CD4-positive, alpha-beta T cell (primary cell): ENCODE measurements around the gene NDUFS5. TPM values are rescaled to one million over a fixed set of nuclear protein-coding genes. Genes with fewer than 3 reads are reported as not detected.
A peak's percentile ranks its signal among the peaks of the same experiment; 100 is the strongest.

Experiments
- ATAC-seq: fragments of 200-7000 bp; cut with Tn5 transposase; one replicate; pipeline ENCODE4 v1.10.0; 2022; ENCODE audit warnings: mild to moderate bottlenecking; ENCODE audit not compliant: poor library complexity
- CTCF ChIA-PET: fragments of 350-600 bp; sonication (Branson Sonifier 250); formaldehyde crosslinking; loops from one replicate; lab custom pipeline; 2021; ENCODE audit warnings: antibody characterized with exemption, inconsistent platforms; lab: Charles Lee
- POLR2A ChIA-PET: fragments of 350-600 bp; sonication (Branson Sonifier 250); formaldehyde crosslinking; loops from one replicate; lab custom pipeline; 2021; ENCODE audit warnings: antibody characterized with exemption, inconsistent platforms; lab: Charles Lee
- DNase-seq, 14 experiments: peaks; one replicate each; pipeline ENCODE4 v3.0.0-alpha.2; 2013 to 2020; ENCODE audit warnings: mixed read lengths in 2 of 14
- H3K27ac ChIP-seq, 2 donors: one replicate each; pipeline versions ENCODE4 v1.5.1 to v1.7.0; 2013; ENCODE audit warnings: low read length in 2 of 2, low read depth in 1 of 2, mild to moderate bottlenecking in 1 of 2
- H3K27me3 ChIP-seq, 2 experiments: 1 replicate in 1 of 2; 2 replicates in 1 of 2; pipeline versions ENCODE4 v1.6.1 to v1.7.0; 2013; ENCODE audit warnings: low read length in 2 of 2, control low read depth in 1 of 2, mild to moderate bottlenecking in 1 of 2, moderate library complexity in 1 of 2; ENCODE audit not compliant: insufficient read depth in 2 of 2, control insufficient read depth in 1 of 2
- H3K36me3 ChIP-seq: one replicate; pipeline ENCODE4 v1.6.1; 2013; ENCODE audit warnings: low read length, control low read depth; ENCODE audit not compliant: insufficient read depth
- H3K4me1 ChIP-seq: one replicate; pipeline ENCODE4 v1.6.1; 2013; ENCODE audit warnings: low read length, control low read depth; ENCODE audit not compliant: insufficient read depth
- H3K4me3 ChIP-seq: one replicate; pipeline ENCODE4 v1.5.1; 2013; ENCODE audit warnings: mild to moderate bottlenecking, low read length, moderate library complexity
- H3K9me3 ChIP-seq, 2 experiments: 1 replicate in 1 of 2; 2 replicates in 1 of 2; pipeline versions ENCODE4 v1.6.1 to v1.7.0; 2013; ENCODE audit warnings: low read length in 2 of 2, mild to moderate bottlenecking in 2 of 2, control low read depth in 1 of 2, moderate library complexity in 1 of 2; ENCODE audit not compliant: control insufficient read depth in 1 of 2, insufficient read depth in 1 of 2
- H3K27ac Mint-ChIP-seq: one replicate; pipeline ENCODE4 v1.8.0; 2020; ENCODE audit warnings: mixed read lengths
- H3K27me3 Mint-ChIP-seq: one replicate; pipeline ENCODE4 v1.8.0; 2021; ENCODE audit warnings: mixed read lengths
- H3K36me3 Mint-ChIP-seq: one replicate; pipeline ENCODE4 v1.8.0; 2021; ENCODE audit warnings: low read depth, mixed read lengths
- H3K4me1 Mint-ChIP-seq: one replicate; pipeline ENCODE4 v1.8.0; 2021; ENCODE audit warnings: low read depth, mixed read lengths
- H3K4me3 Mint-ChIP-seq: one replicate; pipeline ENCODE4 v1.8.0; 2020; ENCODE audit warnings: mild to moderate bottlenecking, mixed read lengths
- H3K9me3 Mint-ChIP-seq: one replicate; pipeline ENCODE4 v1.8.0; 2020; ENCODE audit warnings: mixed read lengths
- CTCF ChIP-seq: fragments of 200-600 bp; IDR thresholded peaks from one replicate; pipeline ENCODE4 v1.8.0; 2022; ENCODE audit warnings: antibody characterized with exemption, mild to moderate bottlenecking
- intact Hi-C, 2 experiments: fragments of 100-400 bp; cut with DNase I in 1 of 2; cut with micrococcal nuclease in 1 of 2; formaldehyde crosslinking; loops; one replicate each; pipeline versions ENCODE4 v1.15.1 to v1.9.0; 2023 to 2025; cut with DNase I, micrococcal nuclease
- total RNA-seq, 174 experiments: library from RNA in 2 of 174; stranded (reverse) in 2 of 174; gene quantifications; one replicate each; pipeline ENCODE4 v1.2.3 and lab custom pipeline; 2021 to 2026

Gene NDUFS5
- total RNA-seq, 2 experiments from 2014 or later: 153 to 156 TPM

GRCh38 chr1:39081271-39082009, 55.3 kb downstream of the NDUFS5 start:
- Mint-ChIP-seq H3K27me3 (peaks cover 51% of the 10 kb centered on the region), H3K27ac (no peak overlapping the region), H3K4me3 (no peak overlapping the region), H3K36me3 (no peaks in the 10 kb centered on the region), H3K9me3 (no peaks in the 10 kb centered on the region), H3K4me1 (peaks cover 6% of the 10 kb centered on the region)
- peak in 9 of 14 experiments; percentile 2 to 53 (median 25) for DNase-seq
- ATAC-seq: peak; percentile 66
- Histone ChIP-seq H3K9me3 (peaks cover 0 to 3% of the 10 kb centered on the region in 2 experiments), H3K27ac (no peak overlapping the region), H3K36me3 (no peaks in the 10 kb centered on the region), H3K27me3 (peaks cover 26 to 32% of the 10 kb centered on the region in 2 experiments), H3K4me1 (peaks cover 11% of the 10 kb centered on the region), H3K4me3 (no peak overlapping the region)
- TF ChIP-seq CTCF: no peak
- CTCF ChIA-PET: no interaction called here
- POLR2A ChIA-PET: no interaction called here
- intact Hi-C loops: no loop called here

GRCh38 chr1:39082010-39082799, 56.1 kb downstream of the NDUFS5 start:
- Histone ChIP-seq H3K27ac (no peak overlapping the region), H3K27me3 (peaks cover 26 to 32% of the 10 kb centered on the region in 2 experiments), H3K4me3 (no peak overlapping the region), H3K4me1 (peaks cover 11% of the 10 kb centered on the region), H3K36me3 (no peaks in the 10 kb centered on the region), H3K9me3 (peaks cover 0 to 3% of the 10 kb centered on the region in 2 experiments)
- CTCF ChIA-PET: no interaction called here
- no peak for ATAC-seq
- no peaks in the 10 kb centered on the region for H3K9me3 Mint-ChIP-seq
- POLR2A ChIA-PET: no interaction called here
- peaks cover 6% of the 10 kb centered on the region for H3K4me1 Mint-ChIP-seq
- H3K4me3 Mint-ChIP-seq: peak overlapping the region; percentile 79
- intact Hi-C loops: no loop called here
- TF ChIP-seq CTCF: no peak
- peaks cover 51% of the 10 kb centered on the region for H3K27me3 Mint-ChIP-seq
- no peaks in the 10 kb centered on the region for H3K36me3 Mint-ChIP-seq
- H3K27ac Mint-ChIP-seq: no peak overlapping the region
- DNase-seq: no peak

GRCh38 chr1:39082811-39083576, 56.8 kb downstream of the NDUFS5 start:
- POLR2A ChIA-PET: no interaction called here
- Mint-ChIP-seq H3K4me3 (peak overlapping the region; percentile 79), H3K4me1 (peaks cover 6% of the 10 kb centered on the region), H3K27me3 (peaks cover 51% of the 10 kb centered on the region), H3K9me3 (no peaks in the 10 kb centered on the region), H3K27ac (no peak overlapping the region), H3K36me3 (no peaks in the 10 kb centered on the region)
- no peak for ATAC-seq
- H3K4me3 ChIP-seq: no peak overlapping the region
- no peak for DNase-seq
- TF ChIP-seq CTCF: no peak
- intact Hi-C loops: no loop called here
- no peaks in the 10 kb centered on the region for H3K36me3 ChIP-seq
- H3K9me3 ChIP-seq: peaks cover 0 to 3% of the 10 kb centered on the region in 2 experiments
- H3K4me1 ChIP-seq: peaks cover 11% of the 10 kb centered on the region
- CTCF ChIA-PET: no interaction called here
- peaks cover 26 to 32% of the 10 kb centered on the region in 2 experiments for H3K27me3 ChIP-seq
- no peak overlapping the region for H3K27ac ChIP-seq
